HG03558 (cell line): ENCODE data around the gene KIF1A.
"Not testable (repeated sequence)": the region's sequence is repeated elsewhere in the genome, so short reads cannot be mapped to it uniquely, and the experiment has no call there.

Source experiments
- ATAC-seq: cut with Tn5 transposase; IDR thresholded peaks from one replicate; pipeline ENCODE4 v1.9.1; 2021; ENCODE audit warnings: moderate number of reproducible peaks; ENCODE audit not compliant: unreplicated experiment; ENCODE audit errors: extremely low read depth

KIF1A gene

DNA sequence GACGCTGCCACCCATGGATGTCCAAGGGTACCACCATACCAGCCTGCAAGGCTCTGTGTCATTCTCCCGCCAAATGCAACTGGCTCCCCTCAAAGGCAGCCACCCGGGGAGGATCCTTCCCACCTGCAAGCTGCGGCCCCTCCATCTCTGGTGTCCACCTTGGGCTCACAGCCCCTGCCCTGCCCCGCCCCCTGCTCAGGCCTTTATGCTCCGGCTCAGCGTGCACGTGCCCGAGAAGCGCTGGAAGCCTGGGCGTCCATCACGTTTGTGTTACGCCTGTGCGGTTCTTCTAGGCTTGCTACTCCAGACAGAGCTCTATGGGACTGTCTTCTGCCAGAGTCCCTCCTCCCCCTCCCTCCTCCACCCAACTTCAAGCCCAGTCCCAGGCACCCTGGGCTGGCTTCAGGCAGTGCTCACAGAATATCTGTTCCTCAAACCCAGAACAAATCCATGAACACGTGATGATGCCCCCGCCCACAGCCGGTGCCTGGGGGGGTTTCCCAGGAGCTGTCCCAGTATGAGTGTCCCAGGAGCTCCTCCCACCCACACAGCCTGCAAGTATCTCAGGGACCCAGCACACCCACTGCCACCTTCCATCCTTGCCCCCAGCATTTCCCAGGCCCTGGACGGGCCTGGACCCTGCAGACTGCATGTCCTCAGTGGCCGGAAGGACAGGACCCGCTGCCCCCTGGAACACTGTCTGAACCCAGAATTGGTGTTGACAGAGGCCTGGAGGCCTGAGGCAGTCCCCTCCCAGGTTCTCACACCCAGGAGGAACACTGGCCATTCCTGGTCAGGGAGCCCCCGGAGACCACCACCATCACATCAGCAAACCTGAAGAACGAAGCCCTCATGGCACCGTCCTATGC lies 30.3 kb downstream of the KIF1A start:
- no peak for ATAC-seq

DNA sequence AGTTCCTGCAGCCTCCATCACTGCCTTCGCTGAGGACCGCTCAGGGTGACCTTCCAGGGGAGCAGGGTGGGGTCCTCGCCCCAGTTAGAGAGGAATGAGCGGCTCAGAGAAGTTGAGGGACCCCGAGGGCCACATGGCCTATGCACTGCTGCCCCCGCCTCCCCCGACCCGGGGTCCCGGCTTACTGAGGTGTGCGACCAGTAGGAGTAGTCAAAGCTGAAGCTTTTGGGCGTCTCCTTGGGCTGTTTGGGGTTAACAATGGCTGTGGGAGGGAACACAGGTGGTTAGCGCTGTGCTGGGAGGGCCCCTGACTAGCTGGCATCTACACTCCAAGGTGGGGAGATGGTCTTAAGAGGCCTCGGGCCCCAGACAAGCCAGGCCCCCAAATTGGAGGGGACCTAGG lies 31.0 kb downstream of the KIF1A start:
- no peak for ATAC-seq

- ATAC-seq: no peak
These were observed 31.5 kb downstream of the KIF1A start for GRCh38 chr2:240788482-240788881.

DNA sequence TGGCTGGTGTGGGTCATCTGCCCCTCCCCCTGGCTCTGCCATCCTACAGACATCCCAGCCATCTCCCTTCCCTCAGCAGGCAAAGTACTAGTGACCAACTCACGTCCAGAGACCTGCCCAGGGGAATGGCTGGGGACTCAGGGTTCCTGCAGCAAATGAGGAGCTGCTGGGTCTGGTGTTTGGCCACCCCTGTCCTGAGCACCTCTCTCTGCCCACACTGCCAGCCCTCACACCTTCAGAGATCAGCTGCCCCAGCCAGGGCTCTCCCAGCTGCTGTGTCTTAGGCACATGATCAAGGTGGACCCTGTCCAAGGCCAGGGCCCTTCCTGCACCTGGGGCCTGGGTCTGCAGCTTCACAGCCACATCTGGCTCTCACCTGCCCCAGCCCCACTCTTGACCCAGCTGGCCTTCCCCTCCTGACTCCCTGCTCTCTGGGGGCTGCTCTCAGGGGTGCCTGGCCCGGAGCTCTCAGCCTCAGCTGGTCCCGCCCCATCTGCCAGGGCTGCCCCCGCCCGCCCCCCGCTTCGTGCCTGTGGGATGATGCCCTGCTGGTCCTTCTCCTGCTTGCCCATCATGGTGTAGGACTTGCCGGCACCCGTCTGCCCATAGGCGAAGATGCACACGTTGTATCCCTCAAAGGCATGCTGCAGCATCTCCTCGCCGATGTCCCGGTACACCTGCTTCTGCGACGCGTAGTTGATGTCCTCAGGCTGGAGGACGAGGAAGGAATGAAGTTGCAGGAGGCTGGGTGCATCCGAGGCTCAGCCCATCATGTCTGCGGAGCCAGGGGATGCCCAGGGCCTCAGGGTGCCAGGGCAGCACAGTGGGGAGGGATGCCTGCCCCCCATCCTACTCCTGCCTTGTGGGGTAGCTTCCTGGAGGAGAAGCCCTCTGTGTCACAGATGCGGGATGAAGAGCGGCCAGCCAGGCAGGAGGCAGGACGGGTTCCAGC lies 32.2 kb downstream of the KIF1A start:
- ATAC-seq: no peak

DNA sequence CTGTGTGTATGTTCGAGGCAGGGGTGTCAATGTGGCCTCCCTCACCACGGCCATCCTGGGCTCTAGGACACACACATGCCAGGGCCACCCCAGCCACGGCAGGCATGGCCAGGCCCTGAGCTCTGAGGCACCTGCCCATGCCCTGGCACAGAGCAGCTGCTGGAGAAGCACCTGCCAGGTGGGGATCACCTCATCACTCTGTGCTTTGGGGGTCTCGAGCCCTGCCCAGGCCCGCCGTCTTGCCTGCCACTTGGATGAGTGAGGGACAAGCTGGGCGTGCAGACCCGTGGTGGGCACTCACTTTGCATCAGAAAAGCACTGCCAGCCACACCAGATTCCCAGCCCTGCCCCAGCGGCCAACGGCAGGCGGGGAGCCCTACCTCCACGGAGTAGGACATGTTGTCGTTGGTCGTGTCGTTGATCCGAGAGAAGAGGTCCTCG lies 33.1 kb downstream of the KIF1A start:
- ATAC-seq: no peak

DNA sequence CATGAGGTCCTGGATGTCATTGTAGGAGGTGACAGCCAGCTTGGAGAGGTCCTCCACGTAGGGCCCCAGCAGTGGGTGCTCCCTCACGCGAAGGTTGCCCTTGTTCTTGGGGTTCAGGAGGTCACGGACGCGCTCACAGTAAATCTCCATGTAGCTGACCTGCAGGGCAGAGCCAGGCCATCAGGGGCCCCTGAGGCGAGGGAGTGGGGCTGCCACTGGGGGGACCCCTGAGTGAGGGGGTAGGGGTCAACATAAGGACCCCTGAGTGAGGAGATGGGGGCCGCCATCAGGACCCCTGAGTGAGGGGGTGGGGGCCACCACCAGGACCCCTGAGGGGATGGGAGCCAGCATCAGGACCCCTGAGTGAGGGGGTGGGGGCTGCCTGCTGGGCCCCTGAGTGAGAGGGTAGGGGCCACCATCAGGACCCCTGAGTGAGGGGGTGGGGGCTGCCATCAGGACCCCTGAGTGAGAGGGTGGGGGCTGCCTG lies 33.6 kb downstream of the KIF1A start:
- ATAC-seq: no peak

GRCh38 chr2:240785424-240786335 lies 34.3 kb downstream of the KIF1A start:
- ATAC-seq: no peak

GRCh38 chr2:240784629-240785423 lies 35.2 kb downstream of the KIF1A start:
- no peak for ATAC-seq

DNA sequence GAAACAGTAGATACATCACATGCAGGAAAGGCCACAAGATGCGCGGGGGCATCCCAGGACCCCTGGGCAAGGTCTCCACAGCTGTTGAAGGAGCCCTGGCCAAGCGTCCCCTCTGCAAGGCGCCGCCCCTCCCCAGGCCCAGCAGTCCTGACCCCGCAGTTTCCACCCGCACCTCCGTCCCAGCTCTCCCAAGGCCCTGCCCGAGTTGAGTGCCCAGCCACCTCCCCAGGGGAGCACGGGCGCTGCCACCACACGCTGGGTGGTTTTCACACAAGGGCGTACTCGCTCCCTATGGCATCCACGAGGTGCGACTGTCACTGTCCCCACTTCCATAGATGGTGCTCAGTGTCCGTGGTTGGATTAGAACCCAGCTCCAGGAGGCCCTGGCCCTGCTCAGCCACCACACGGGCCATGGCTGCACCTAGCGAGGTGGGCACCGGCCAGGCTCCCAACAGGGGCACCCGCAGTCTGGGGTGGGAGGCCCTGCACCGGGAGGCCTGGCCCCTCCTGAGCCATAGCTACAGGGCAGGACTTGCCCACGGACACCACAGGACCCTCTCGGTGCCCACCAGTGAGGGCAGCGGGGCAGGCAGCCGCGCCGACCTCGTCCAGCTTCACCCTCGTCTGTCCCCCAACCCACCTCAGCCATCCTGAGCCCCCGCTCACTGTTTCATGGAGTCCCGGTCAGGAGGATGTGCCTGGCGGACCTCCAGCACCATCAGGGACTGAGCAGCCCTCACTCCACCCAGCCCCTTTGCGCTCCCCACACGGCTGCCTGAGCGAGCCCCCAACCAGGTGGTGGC lies 36.0 kb downstream of the KIF1A start:
- ATAC-seq: no peak

DNA sequence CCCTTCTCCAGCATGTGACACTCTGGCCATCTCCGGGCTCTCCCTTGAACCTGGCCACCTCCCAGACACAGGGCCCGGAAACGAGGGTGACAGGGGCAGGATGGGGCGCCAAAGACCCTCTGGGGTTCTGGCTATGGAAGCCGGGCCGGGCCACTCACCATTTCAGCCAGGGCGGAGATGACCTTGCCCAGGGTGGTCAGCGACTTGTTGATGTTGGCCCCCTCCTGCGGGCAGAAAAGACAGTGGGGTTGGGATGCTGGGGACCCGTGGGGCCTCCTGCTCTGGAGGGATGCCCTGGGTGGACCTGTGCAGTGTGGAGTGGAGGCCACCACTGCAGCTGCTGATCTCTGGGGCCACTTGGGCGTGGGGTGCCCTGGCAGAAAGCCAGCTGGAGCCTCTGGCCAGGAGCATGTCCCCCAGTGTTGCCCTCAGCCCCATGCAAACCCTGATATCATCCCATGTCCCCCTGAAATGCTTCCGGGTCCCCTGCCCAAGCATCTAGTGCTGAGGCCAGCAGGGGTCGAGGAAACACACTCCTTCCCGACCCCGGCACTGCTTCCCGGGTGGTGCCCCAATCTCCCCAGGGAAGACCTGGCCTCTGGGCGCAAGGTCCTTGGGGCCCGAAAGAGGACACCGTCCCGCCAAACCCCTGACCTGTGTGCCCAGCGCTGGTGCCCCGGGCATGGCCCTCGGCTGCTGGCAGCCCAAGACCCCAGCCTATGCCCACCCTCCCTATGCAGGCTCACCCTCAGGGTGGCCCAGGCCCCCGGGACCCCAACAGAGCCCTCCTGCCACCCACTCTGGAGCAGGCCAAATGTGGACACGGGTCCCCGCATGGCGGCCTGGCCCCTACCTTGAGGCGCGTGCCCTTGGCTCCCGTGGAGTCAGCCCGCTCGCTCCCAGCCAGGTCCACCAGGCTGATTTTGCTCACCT lies 36.9 kb downstream of the KIF1A start:
- ATAC-seq: no peak

- ATAC-seq: no peak
These were observed 37.7 kb downstream of the KIF1A start for GRCh38 chr2:240782221-240782885.

- no peak for ATAC-seq
These were observed 38.4 kb downstream of the KIF1A start for GRCh38 chr2:240781471-240782220.

- ATAC-seq: no peak
These were observed 39.9 kb downstream of the KIF1A start for GRCh38 chr2:240780023-240780700.

- ATAC-seq: not testable (repeated sequence)
These were observed 40.7 kb downstream of the KIF1A start for GRCh38 chr2:240779250-240779832.

GRCh38 chr2:240778426-240778825 lies 41.6 kb downstream of the KIF1A start:
- ATAC-seq: no peak
